ENCODE data around the gene MRE11. TPM values are rescaled to one million over a fixed set of nuclear protein-coding genes. Genes with fewer than 3 reads are reported as not detected.

Gene MRE11
- 8.9 and 16.7 TPM in 2 replicates for total RNA-seq

GRCh38 chr11:94493281-94494125 is at the start of gene MRE11, which contains the start of gene ANKRD49:
TSS of gene MRE11 (minus strand) at chr11:94493844. CDS start at chr11:94492801, 1,043 bp downstream.
TSS of gene ANKRD49 (plus strand) at chr11:94493984. CDS start at chr11:94496694, 2,710 bp downstream.

GRCh38 chr11:94511932-94512781 is 18.5 kb upstream of the MRE11 start, which contains the start of gene C11orf97:
TSS of gene C11orf97 (plus strand) at chr11:94512461. CDS start at chr11:94512529, 68 bp downstream.

GRCh38 chr11:94400839-94401772 is 92.5 kb downstream of the MRE11 start, which contains the start of gene GPR83:
TSS of gene GPR83 (minus strand) at chr11:94401419. CDS start at chr11:94401247, 172 bp downstream.

Other genes starting within 250 kb of the MRE11 start
- not detected in 2 replicates for gene IZUMO1R, start 189.3 kb downstream of the MRE11 start, total RNA-seq
- under 0.01 TPM in 2 replicates for gene GPR83, start 92.4 kb downstream of the MRE11 start, total RNA-seq
- gene ANKRD49, start 140 bp upstream of the MRE11 start, total RNA-seq, result 6.0 and 12.1 TPM in 2 replicates
- not detected in 2 replicates for gene C11orf97, start 18.6 kb upstream of the MRE11 start, total RNA-seq
- 2.6 and 6.1 TPM in 2 replicates for gene FUT4, start 50.1 kb upstream of the MRE11 start, total RNA-seq
- gene PIWIL4, start 73.5 kb upstream of the MRE11 start, total RNA-seq, result 0.32 and 0.76 TPM in 2 replicates

All from bladder microvascular endothelial cell (primary cell).